CD4-positive, alpha-beta T cell treated with Interleukin-15 for 1 hour (primary cell): Measurements from ENCODE around the gene SH3RF3.
"Not testable (repeated sequence)": the region's sequence is repeated elsewhere in the genome, so short reads cannot be mapped to it uniquely, and the experiment has no call there.

Experiments
- DNase-seq: peaks from one replicate; pipeline ENCODE4 v3.0.0-alpha.2; 2020

The SH3RF3 gene

GRCh38 chr2:109160714-109161440 lies 31.9 kb downstream of the SH3RF3 start:
- no peak for DNase-seq

- DNase-seq: not testable (repeated sequence)
Measured at GRCh38 chr2:109162367-109162766, 33.4 kb downstream of the SH3RF3 start.

GRCh38 chr2:109162999-109163398 lies 34.0 kb downstream of the SH3RF3 start:
- DNase-seq: no peak

- DNase-seq: no peak
Measured at GRCh38 chr2:109164311-109164710, 35.3 kb downstream of the SH3RF3 start.

GRCh38 chr2:109164739-109165221 lies 35.8 kb downstream of the SH3RF3 start:
- DNase-seq: no peak

GRCh38 chr2:109166811-109167210 lies 37.8 kb downstream of the SH3RF3 start:
- DNase-seq: no peak

GRCh38 chr2:109168086-109168485 lies 39.1 kb downstream of the SH3RF3 start:
- no peak for DNase-seq

- DNase-seq: no peak
Measured at GRCh38 chr2:109168716-109169115, 39.7 kb downstream of the SH3RF3 start.

GRCh38 chr2:109170645-109171044 lies 41.6 kb downstream of the SH3RF3 start:
- DNase-seq: no peak

GRCh38 chr2:109171444-109172334 lies 42.7 kb downstream of the SH3RF3 start:
- DNase-seq: no peak

- no peak for DNase-seq
Measured at GRCh38 chr2:109172556-109173105, 43.6 kb downstream of the SH3RF3 start.

GRCh38 chr2:109173311-109174171 lies 44.5 kb downstream of the SH3RF3 start:
- no peak for DNase-seq

GRCh38 chr2:109174214-109174613 lies 45.2 kb downstream of the SH3RF3 start:
- DNase-seq: no peak

GRCh38 chr2:109174626-109175349 lies 45.8 kb downstream of the SH3RF3 start:
- DNase-seq: no peak

- DNase-seq: no peak
Measured at GRCh38 chr2:109175350-109175678, 46.3 kb downstream of the SH3RF3 start.

GRCh38 chr2:109176928-109177327 lies 47.9 kb downstream of the SH3RF3 start:
- DNase-seq: no peak

- no peak for DNase-seq
Measured at GRCh38 chr2:109177635-109178034, 48.6 kb downstream of the SH3RF3 start.

GRCh38 chr2:109178968-109179367 lies 50.0 kb downstream of the SH3RF3 start:
- no peak for DNase-seq

- no peak for DNase-seq
Measured at GRCh38 chr2:109180786-109181185, 51.8 kb downstream of the SH3RF3 start.

- no peak for DNase-seq
Measured at GRCh38 chr2:109182426-109182825, 53.4 kb downstream of the SH3RF3 start.

- no peak for DNase-seq
Measured at GRCh38 chr2:109183871-109184270, 54.9 kb downstream of the SH3RF3 start.

GRCh38 chr2:109184368-109184767 lies 55.4 kb downstream of the SH3RF3 start:
- no peak for DNase-seq
